MM.1S (cell line): ENCODE results near the gene KPNB1.

Source experiments
- DNase-seq: peaks from one replicate; pipeline ENCODE4 v3.0.0-alpha.2; 2015
- H2AFZ ChIP-seq: fragments of 300-600 bp; sonication (generic); 2 replicates; pipeline ENCODE4 v1.6.0; 2016; ENCODE audit warnings: antibody characterized with exemption, low read length
- H3F3A ChIP-seq: fragments of 300-600 bp; sonication (generic); 2 replicates; pipeline ENCODE4 v1.6.1; 2016; ENCODE audit warnings: mild to moderate bottlenecking, antibody characterized with exemption, low read length, moderate library complexity, mixed read lengths; ENCODE audit not compliant: insufficient read depth
- H3K27ac ChIP-seq: fragments of 300-600 bp; sonication (generic); 2 replicates; pipeline ENCODE4 v1.5.1; 2016; ENCODE audit warnings: mild to moderate bottlenecking, low read length
- H3K27me3 ChIP-seq: fragments of 300-600 bp; sonication (generic); replicated peaks from 2 replicates; pipeline ENCODE4 v1.6.0; 2016; ENCODE audit warnings: low read length; ENCODE audit not compliant: insufficient read depth
- H3K36me3 ChIP-seq: fragments of 300-600 bp; sonication (generic); replicated peaks from 2 replicates; pipeline ENCODE4 v1.6.1; 2016; ENCODE audit warnings: mild to moderate bottlenecking, low read length, mixed read lengths; ENCODE audit not compliant: insufficient read depth
- H3K4me1 ChIP-seq: fragments of 300-600 bp; sonication (generic); 2 replicates; pipeline ENCODE4 v1.6.1; 2016; ENCODE audit warnings: low read length, mixed read lengths
- H3K4me2 ChIP-seq: fragments of 300-600 bp; sonication (generic); 2 replicates; pipeline ENCODE4 v1.6.0; 2016; ENCODE audit warnings: low read depth, low read length
- H3K4me3 ChIP-seq: fragments of 300-600 bp; sonication (generic); 2 replicates; pipeline ENCODE4 v1.5.1; 2016; ENCODE audit warnings: low read length, mixed read lengths
- H3K79me2 ChIP-seq: fragments of 300-600 bp; sonication (generic); 2 replicates; pipeline ENCODE4 v1.6.1; 2016; ENCODE audit warnings: mixed run types, low read length, mixed read lengths
- H3K9ac ChIP-seq: fragments of 300-600 bp; sonication (generic); 2 replicates; pipeline ENCODE4 v1.6.1; 2016; ENCODE audit warnings: low read length, mixed read lengths
- H3K9me2 ChIP-seq: fragments of 300-600 bp; sonication (generic); replicated peaks from 2 replicates; pipeline ENCODE4 v1.6.1; 2016; ENCODE audit warnings: mild to moderate bottlenecking, low read length, mixed read lengths; ENCODE audit not compliant: insufficient read depth
- H3K9me3 ChIP-seq: fragments of 300-600 bp; sonication (generic); replicated peaks from 2 replicates; pipeline ENCODE4 v1.6.1; 2016; ENCODE audit warnings: mild to moderate bottlenecking, low read length, mixed read lengths; ENCODE audit not compliant: insufficient read depth
- H4K20me1 ChIP-seq: fragments of 300-600 bp; sonication (generic); 2 replicates; pipeline ENCODE4 v1.6.1; 2016; ENCODE audit warnings: mild to moderate bottlenecking, low read length, moderate library complexity, mixed read lengths; ENCODE audit not compliant: insufficient read depth
- CTCF ChIP-seq: fragments of 300-600 bp; sonication (generic); IDR thresholded peaks from 2 replicates; pipeline ENCODE4 v1.5.1; 2016; ENCODE audit warnings: antibody characterized with exemption, low read length, mixed read lengths
- EZH2 ChIP-seq: fragments of 300-600 bp; sonication (generic); optimal IDR thresholded peaks from 2 replicates; pipeline ENCODE3; 2017; ENCODE audit warnings: low read depth, mild to moderate bottlenecking, antibody characterized with exemption, low read length, mixed read lengths
- EZH2phosphoT487 ChIP-seq: fragments of 300-600 bp; sonication (generic); IDR thresholded peaks from 2 replicates; pipeline ENCODE4 v1.6.1; 2018; ENCODE audit warnings: antibody characterized with exemption, low read length

Gene KPNB1

GRCh38 chr17:47698749-47699535 is 49.2 kb downstream of the KPNB1 start:
- DNase-seq, result peak; percentile 44
- Histone ChIP-seq H3K27me3 (peaks cover 30% of the 10 kb centered on the region), H3K27ac (no peak overlapping the region), H3K79me2 (no peaks in the 10 kb centered on the region), H3K36me3 (no peaks in the 10 kb centered on the region), H3K9me3 (no peaks in the 10 kb centered on the region), H3K9me2 (no peaks in the 10 kb centered on the region), H3K4me2 (no peak overlapping the region), H3K4me1 (no peaks in the 10 kb centered on the region), H2AFZ (no peak overlapping the region), H3K4me3 (no peak overlapping the region), H3F3A (no peaks in the 10 kb centered on the region), H3K9ac (no peak overlapping the region), H4K20me1 (no peaks in the 10 kb centered on the region)
- TF ChIP-seq CTCF, result peak; percentile 95
- TF ChIP-seq EZH2, result no peak
- no peak for TF ChIP-seq EZH2phosphoT487

- Histone ChIP-seq H3K79me2 (no peaks in the 10 kb centered on the region), H3K36me3 (no peaks in the 10 kb centered on the region), H2AFZ (no peak overlapping the region), H3K4me1 (no peaks in the 10 kb centered on the region), H3K27ac (no peak overlapping the region), H3K27me3 (peaks cover 28% of the 10 kb centered on the region), H3K9ac (no peak overlapping the region), H4K20me1 (no peaks in the 10 kb centered on the region), H3K9me3 (no peaks in the 10 kb centered on the region), H3K4me2 (no peak overlapping the region), H3K4me3 (no peak overlapping the region), H3F3A (no peaks in the 10 kb centered on the region), H3K9me2 (no peaks in the 10 kb centered on the region)
- no peak for DNase-seq
- TF ChIP-seq EZH2 (no peak), CTCF (no peak), EZH2phosphoT487 (no peak)
Measured at GRCh38 chr17:47699536-47699840, 49.8 kb downstream of the KPNB1 start.

DNA sequence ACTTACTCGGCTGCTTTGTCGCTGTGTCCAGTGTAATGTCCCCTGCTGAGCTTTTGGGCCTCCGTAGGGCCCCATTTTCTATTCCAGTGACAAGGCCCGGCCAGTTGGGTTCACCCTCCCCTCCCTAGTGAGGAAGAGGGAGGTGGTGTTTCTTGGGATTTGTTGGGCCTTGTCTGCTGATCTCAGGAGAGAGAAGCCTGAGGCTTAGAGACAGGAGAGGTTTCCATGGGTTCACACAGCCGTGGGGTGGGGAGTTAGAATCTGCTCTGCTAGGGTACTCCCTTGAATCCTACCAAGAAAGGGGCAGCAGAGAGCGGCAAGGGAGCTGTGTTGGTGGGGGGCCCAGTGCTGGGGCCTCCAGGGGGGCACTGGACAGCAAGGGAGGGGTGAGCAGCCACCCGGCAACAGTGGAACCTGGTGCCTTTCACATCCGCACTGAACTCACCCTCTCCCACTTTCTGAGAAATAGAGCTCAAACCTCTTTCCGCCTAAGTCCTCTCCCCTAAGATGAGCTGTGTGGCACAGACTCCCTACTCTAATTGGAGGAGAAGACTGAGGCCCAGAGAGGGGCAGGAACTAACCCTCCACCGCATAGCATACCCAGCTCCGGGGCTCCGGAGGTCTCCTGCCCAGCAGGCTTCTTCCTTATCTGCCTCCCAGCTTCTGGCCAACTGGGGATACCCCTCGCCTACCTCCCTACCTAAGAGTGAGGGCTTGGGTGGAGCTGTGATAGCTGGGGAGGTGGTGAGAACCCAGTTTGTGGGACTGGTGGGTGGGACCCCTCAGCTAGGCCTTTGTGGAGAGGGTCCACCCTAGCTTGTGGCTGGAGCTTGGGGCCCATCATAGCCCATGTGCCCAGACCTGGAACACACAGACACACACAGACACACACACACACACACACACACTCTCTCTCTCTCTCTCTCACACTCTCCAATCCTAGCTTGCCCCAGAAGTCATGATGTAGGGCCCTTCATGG is 51.0 kb downstream of the KPNB1 start:
- H3K9me2 ChIP-seq, result no peaks in the 10 kb centered on the region
- no peak overlapping the region for H2AFZ ChIP-seq
- DNase-seq, result no peak
- H4K20me1 ChIP-seq, result no peaks in the 10 kb centered on the region
- H3K4me3 ChIP-seq, result no peak overlapping the region
- H3K9me3 ChIP-seq, result no peaks in the 10 kb centered on the region
- no peak overlapping the region for H3K27ac ChIP-seq
- no peak overlapping the region for H3K9ac ChIP-seq
- H3F3A ChIP-seq, result no peaks in the 10 kb centered on the region
- peaks cover under 1% of the 10 kb centered on the region; the same call in 1 of the 2 replicates for H3K4me1 ChIP-seq
- H3K27me3 ChIP-seq, result peaks cover 19% of the 10 kb centered on the region
- no peaks in the 10 kb centered on the region for H3K79me2 ChIP-seq
- H3K4me2 ChIP-seq, result no peak overlapping the region
- H3K36me3 ChIP-seq, result no peaks in the 10 kb centered on the region
- no peak for TF ChIP-seq EZH2phosphoT487
- no peak for TF ChIP-seq EZH2
- TF ChIP-seq CTCF, result no peak
